GM21360 (cell line): ENCODE data around the gene TOM1.

Experiments
- ATAC-seq: cut with Tn5 transposase; IDR thresholded peaks from one replicate; pipeline ENCODE4 v1.9.1; 2021; ENCODE audit warnings: mild to moderate bottlenecking, moderate library complexity; ENCODE audit not compliant: unreplicated experiment

Gene TOM1

GRCh38 chr22:35322126-35322525, 22.4 kb downstream of the TOM1 start:
- no peak for ATAC-seq

- no peak for ATAC-seq
Measured at GRCh38 chr22:35322893-35323292, 23.2 kb downstream of the TOM1 start.

- ATAC-seq, result no peak
Measured at GRCh38 chr22:35323305-35323704, 23.6 kb downstream of the TOM1 start.

- no peak for ATAC-seq
Measured at GRCh38 chr22:35324067-35324466, 24.4 kb downstream of the TOM1 start.

- ATAC-seq, result no peak
Measured at GRCh38 chr22:35324762-35325161, 25.1 kb downstream of the TOM1 start.

- no peak for ATAC-seq
Measured at GRCh38 chr22:35325209-35325608, 25.5 kb downstream of the TOM1 start.

GRCh38 chr22:35326854-35327562, 27.3 kb downstream of the TOM1 start:
- ATAC-seq, result no peak

GRCh38 chr22:35327690-35328471, 28.2 kb downstream of the TOM1 start:
- no peak for ATAC-seq

GRCh38 chr22:35328472-35328885, 28.8 kb downstream of the TOM1 start:
- no peak for ATAC-seq

- ATAC-seq, result no peak
Measured at GRCh38 chr22:35329114-35329847, 29.6 kb downstream of the TOM1 start.

GRCh38 chr22:35330258-35330861, 30.7 kb downstream of the TOM1 start:
- no peak for ATAC-seq

GRCh38 chr22:35332278-35332677, 32.6 kb downstream of the TOM1 start:
- no peak for ATAC-seq

GRCh38 chr22:35333220-35333619, 33.5 kb downstream of the TOM1 start:
- no peak for ATAC-seq

GRCh38 chr22:35334004-35334403, 34.3 kb downstream of the TOM1 start:
- ATAC-seq, result no peak

- no peak for ATAC-seq
Measured at GRCh38 chr22:35335468-35335867, 35.8 kb downstream of the TOM1 start.

- no peak for ATAC-seq
Measured at GRCh38 chr22:35335936-35336781, 36.5 kb downstream of the TOM1 start.

GRCh38 chr22:35337932-35338331, 38.2 kb downstream of the TOM1 start:
- no peak for ATAC-seq

GRCh38 chr22:35341090-35341874, 41.6 kb downstream of the TOM1 start:
- no peak for ATAC-seq

GRCh38 chr22:35342390-35342789, 42.7 kb downstream of the TOM1 start:
- no peak for ATAC-seq
